ENCODE results near the gene UBE3B.

Gene UBE3B

GRCh38 chr12:109535863-109536250 is 58.4 kb downstream of the UBE3B start:
- H3K27me3 ChIP-seq (ENCODE audit: insufficient read depth, low read length): no peaks in the 10 kb centered on the region
- no peak overlapping the region for H3K4ac ChIP-seq (ENCODE audit: low read depth, low read length)
- H3K4me2 ChIP-seq (ENCODE audit: low read length): no peak overlapping the region
- H3K27ac ChIP-seq (ENCODE audit: low read depth, low read length): no peak overlapping the region
- no peaks in the 10 kb centered on the region for H3K9me3 ChIP-seq (ENCODE audit: insufficient read depth, low read depth, low read length)
- no peak overlapping the region for H3K4me3 ChIP-seq (ENCODE audit: low read depth, low read length)
- peaks cover 22 to 29% of the 10 kb centered on the region in 2 experiments for H3K36me3 ChIP-seq (ENCODE audit: control insufficient read depth in 1 of 2, insufficient read depth in 2 of 2, low read length in 2 of 2)
- no peak overlapping the region for H3K14ac ChIP-seq (ENCODE audit: low read length)
- H2BK12ac ChIP-seq (ENCODE audit: low read length): no peak overlapping the region
- H2AK5ac ChIP-seq (ENCODE audit: low read length): no peak overlapping the region
- peaks cover 5 to 8% of the 10 kb centered on the region in 2 experiments for H3K4me1 ChIP-seq (ENCODE audit: control insufficient read depth in 1 of 2, insufficient read depth in 2 of 2, low read length in 2 of 2)
- H4K91ac ChIP-seq (ENCODE audit: low read depth, low read length): no peak overlapping the region
- H4K8ac ChIP-seq (ENCODE audit: low read depth, low read length): no peak overlapping the region
- H3K9ac ChIP-seq (ENCODE audit: low read length): no peak overlapping the region
- no peak overlapping the region for H2BK120ac ChIP-seq (ENCODE audit: insufficient read depth, low read length, poor library complexity)
- no peaks in the 10 kb centered on the region for H3K79me2 ChIP-seq (ENCODE audit: control insufficient read depth, insufficient read depth, low read length, poor library complexity)
- H2AFZ ChIP-seq (ENCODE audit: insufficient read depth, low read length, poor library complexity): no peak overlapping the region
- no peak for DNase-seq
- H3K18ac ChIP-seq (ENCODE audit: low read length): no peak overlapping the region
- H3K79me1 ChIP-seq (ENCODE audit: low read length): no peaks in the 10 kb centered on the region
- no CpG with 5 or more reads among the region's 5 CpGs for WGBS (ENCODE audit: extremely low coverage, insufficient coverage, insufficient read length)
- no peak overlapping the region for H3K23ac ChIP-seq (ENCODE audit: low read length)
- H2BK5ac ChIP-seq (ENCODE audit: low read depth, low read length, poor library complexity): no peak overlapping the region
- H4K12ac ChIP-seq (ENCODE audit: low read depth, low read length): no peak overlapping the region

- DNase-seq: no peak
- no CpG with 5 or more reads among the region's 8 CpGs for WGBS (ENCODE audit: extremely low coverage, insufficient coverage, insufficient read length)
- Histone ChIP-seq H3K9ac (ENCODE audit: low read length) (no peak overlapping the region), H2AFZ (ENCODE audit: insufficient read depth, low read length, poor library complexity) (no peak overlapping the region), H3K18ac (ENCODE audit: low read length) (no peak overlapping the region), H2BK12ac (ENCODE audit: low read length) (no peak overlapping the region), H3K9me3 (ENCODE audit: insufficient read depth, low read depth, low read length) (peaks cover 3% of the 10 kb centered on the region), H3K23ac (ENCODE audit: low read length) (no peak overlapping the region), H3K4ac (ENCODE audit: low read depth, low read length) (no peak overlapping the region), H3K79me1 (ENCODE audit: low read length) (no peaks in the 10 kb centered on the region), H3K27ac (ENCODE audit: low read depth, low read length) (no peak overlapping the region), H2BK120ac (ENCODE audit: insufficient read depth, low read length, poor library complexity) (no peak overlapping the region), H3K14ac (ENCODE audit: low read length) (no peak overlapping the region), H3K79me2 (ENCODE audit: control insufficient read depth, insufficient read depth, low read length, poor library complexity) (no peaks in the 10 kb centered on the region), H2AK5ac (ENCODE audit: low read length) (no peak overlapping the region), H3K4me3 (ENCODE audit: low read depth, low read length) (no peak overlapping the region), H4K12ac (ENCODE audit: low read depth, low read length) (no peak overlapping the region), H3K4me2 (ENCODE audit: low read length) (no peak overlapping the region), H3K27me3 (ENCODE audit: insufficient read depth, low read length) (no peaks in the 10 kb centered on the region), H3K36me3 (ENCODE audit: control insufficient read depth in 1 of 2, insufficient read depth in 2 of 2, low read length in 2 of 2) (peaks cover 22 to 24% of the 10 kb centered on the region in 2 experiments), H2BK5ac (ENCODE audit: low read depth, low read length, poor library complexity) (no peak overlapping the region), H3K4me1 (ENCODE audit: control insufficient read depth in 1 of 2, insufficient read depth in 2 of 2, low read length in 2 of 2) (peaks cover 0 to 3% of the 10 kb centered on the region in 2 experiments), H4K8ac (ENCODE audit: low read depth, low read length) (no peak overlapping the region), H4K91ac (ENCODE audit: low read depth, low read length) (no peak overlapping the region)
Measured at GRCh38 chr12:109537136-109537535, 59.7 kb downstream of the UBE3B start.

DNA sequence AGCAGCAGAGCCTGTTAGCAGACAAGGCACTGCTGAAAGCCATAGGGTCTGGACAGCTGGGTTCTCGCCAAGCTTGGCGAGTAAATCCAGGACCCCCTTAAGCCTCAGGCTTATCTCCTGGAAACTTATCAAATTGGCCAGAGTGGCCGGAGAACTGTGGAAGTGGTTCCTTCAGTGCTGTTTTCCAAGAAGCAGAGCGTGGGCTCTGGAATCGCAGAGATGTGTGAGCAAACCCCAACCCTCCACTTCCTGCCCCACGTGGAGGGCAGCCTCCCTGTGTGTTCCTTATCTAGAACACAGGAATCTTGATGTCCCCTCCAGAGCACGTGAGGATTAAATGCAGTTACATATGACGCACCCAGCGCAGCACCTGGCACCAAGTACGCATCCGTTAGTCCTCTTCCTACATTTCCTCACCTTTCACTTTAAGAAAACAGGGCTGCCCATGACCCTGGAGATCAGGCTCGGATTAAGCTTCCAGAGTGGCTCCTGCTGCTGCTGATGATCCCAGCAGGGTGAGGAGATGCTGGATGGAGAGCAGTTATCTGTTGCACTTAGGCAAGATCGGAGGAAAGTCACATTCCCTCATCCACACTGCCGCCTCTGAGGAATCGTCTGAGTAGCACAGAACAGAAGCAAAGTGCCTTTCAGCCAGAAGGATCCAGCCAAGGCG is 60.9 kb downstream of the UBE3B start:
- H4K8ac ChIP-seq (ENCODE audit: low read depth, low read length): no peak overlapping the region

GRCh38 chr12:109539508-109539907 is 62.1 kb downstream of the UBE3B start:
- Histone ChIP-seq H4K12ac (ENCODE audit: low read depth, low read length) (no peak overlapping the region), H3K18ac (ENCODE audit: low read length) (no peak overlapping the region), H3K79me1 (ENCODE audit: low read length) (no peaks in the 10 kb centered on the region), H4K91ac (ENCODE audit: low read depth, low read length) (no peak overlapping the region), H3K9me3 (ENCODE audit: insufficient read depth, low read depth, low read length) (peaks cover 3% of the 10 kb centered on the region), H3K4ac (ENCODE audit: low read depth, low read length) (no peak overlapping the region), H4K8ac (ENCODE audit: low read depth, low read length) (no peak overlapping the region), H3K9ac (ENCODE audit: low read length) (no peak overlapping the region), H2BK120ac (ENCODE audit: insufficient read depth, low read length, poor library complexity) (no peak overlapping the region), H3K4me3 (ENCODE audit: low read depth, low read length) (no peak overlapping the region), H3K27me3 (ENCODE audit: insufficient read depth, low read length) (no peaks in the 10 kb centered on the region), H3K4me2 (ENCODE audit: low read length) (no peak overlapping the region), H2BK5ac (ENCODE audit: low read depth, low read length, poor library complexity) (no peak overlapping the region), H2AK5ac (ENCODE audit: low read length) (no peak overlapping the region), H3K36me3 (ENCODE audit: control insufficient read depth in 1 of 2, insufficient read depth in 2 of 2, low read length in 2 of 2) (peaks cover 8 to 13% of the 10 kb centered on the region in 2 experiments), H2BK12ac (ENCODE audit: low read length) (no peak overlapping the region), H3K4me1 (ENCODE audit: control insufficient read depth in 1 of 2, insufficient read depth in 2 of 2, low read length in 2 of 2) (peaks cover 0 to 3% of the 10 kb centered on the region in 2 experiments), H3K14ac (ENCODE audit: low read length) (no peak overlapping the region), H3K23ac (ENCODE audit: low read length) (no peak overlapping the region), H2AFZ (ENCODE audit: insufficient read depth, low read length, poor library complexity) (no peak overlapping the region), H3K79me2 (ENCODE audit: control insufficient read depth, insufficient read depth, low read length, poor library complexity) (no peaks in the 10 kb centered on the region), H3K27ac (ENCODE audit: low read depth, low read length) (no peak overlapping the region)
- DNase-seq: no peak
- no CpG with 5 or more reads among the region's 9 CpGs for WGBS (ENCODE audit: extremely low coverage, insufficient coverage, insufficient read length)

More for the DNA sequence above, 60.9 kb downstream of the UBE3B start:
- H2BK120ac ChIP-seq (ENCODE audit: insufficient read depth, low read length, poor library complexity): no peak overlapping the region
- H2AFZ ChIP-seq (ENCODE audit: insufficient read depth, low read length, poor library complexity): no peak overlapping the region
- H3K4me3 ChIP-seq (ENCODE audit: low read depth, low read length): no peak overlapping the region
- no peak overlapping the region for H3K18ac ChIP-seq (ENCODE audit: low read length)
- H3K27ac ChIP-seq (ENCODE audit: low read depth, low read length): no peak overlapping the region
- peaks cover 15 to 20% of the 10 kb centered on the region in 2 experiments for H3K36me3 ChIP-seq (ENCODE audit: control insufficient read depth in 1 of 2, insufficient read depth in 2 of 2, low read length in 2 of 2)
- H3K9me3 ChIP-seq (ENCODE audit: insufficient read depth, low read depth, low read length): peaks cover 3% of the 10 kb centered on the region
- no peak overlapping the region for H3K4me2 ChIP-seq (ENCODE audit: low read length)
- H3K9ac ChIP-seq (ENCODE audit: low read length): no peak overlapping the region
- no peak overlapping the region for H2AK5ac ChIP-seq (ENCODE audit: low read length)
- no peak overlapping the region for H3K14ac ChIP-seq (ENCODE audit: low read length)
- H3K79me1 ChIP-seq (ENCODE audit: low read length): no peaks in the 10 kb centered on the region
- WGBS (ENCODE audit: extremely low coverage, insufficient coverage, insufficient read length): no CpG with 5 or more reads among the region's 16 CpGs
- DNase-seq: no peak
- no peak overlapping the region for H4K12ac ChIP-seq (ENCODE audit: low read depth, low read length)
- H2BK12ac ChIP-seq (ENCODE audit: low read length): no peak overlapping the region
- no peak overlapping the region for H2BK5ac ChIP-seq (ENCODE audit: low read depth, low read length, poor library complexity)
- no peaks in the 10 kb centered on the region for H3K27me3 ChIP-seq (ENCODE audit: insufficient read depth, low read length)
- H3K4ac ChIP-seq (ENCODE audit: low read depth, low read length): no peak overlapping the region
- H4K91ac ChIP-seq (ENCODE audit: low read depth, low read length): no peak overlapping the region
- H3K4me1 ChIP-seq (ENCODE audit: control insufficient read depth in 1 of 2, insufficient read depth in 2 of 2, low read length in 2 of 2): peaks cover 0 to 3% of the 10 kb centered on the region in 2 experiments
- H3K23ac ChIP-seq (ENCODE audit: low read length): no peak overlapping the region
- H3K79me2 ChIP-seq (ENCODE audit: control insufficient read depth, insufficient read depth, low read length, poor library complexity): no peaks in the 10 kb centered on the region

Measured in trophoblast cell (in vitro differentiated cells and primary cell).